Lower leg skin (tissue), 4 donors: Measurements from ENCODE around the gene KCNE3. TPM values are rescaled to one million over a fixed set of nuclear protein-coding genes. Genes with fewer than 3 reads are reported as not detected.

Source experiments
- DNase-seq, 2 donors: peaks; one replicate each; pipeline ENCODE4 v3.0.0-alpha.2; 2019; ENCODE audit warnings: low spot score in 2 of 2
- H3K4me3 ChIP-seq: fragments of 200-600 bp; sonication (generic); 2 replicates; pipeline ENCODE4 v1.5.1; 2017; ENCODE audit warnings: mild to moderate bottlenecking, low read depth; ENCODE audit not compliant: poor library complexity, severe bottlenecking
- CTCF ChIP-seq, 3 donors: fragments of 450-650 bp; IDR thresholded peaks; one replicate each; pipeline ENCODE4 v1.5.1; 2016; ENCODE audit warnings: antibody characterized with exemption in 3 of 3, mild to moderate bottlenecking in 3 of 3, moderate library complexity in 2 of 3
- POLR2A ChIP-seq, 2 donors: fragments of 450-650 bp; IDR thresholded peaks; one replicate each; pipeline ENCODE4 v1.6.1; 2016 to 2017; ENCODE audit warnings: antibody characterized with exemption in 2 of 2, mild to moderate bottlenecking in 1 of 2, moderate library complexity in 1 of 2
- WGBS, 2 donors: methylation state at CpG; one replicate each; pipeline ENCODE4 v1.1.5; 2018; 5-methylcytosine and 5-hydroxymethylcytosine counted together
- intact Hi-C: fragments of 100-400 bp; cut with DNase I; formaldehyde crosslinking; loops from one replicate; pipeline ENCODE4 v1.15.0; 2023; ENCODE audit warnings: low total_unique reads
- total RNA-seq, 4 donors: library from RNA; depleted of rRNA; stranded (reverse); fragments of >200 nt; gene quantifications; one replicate each; pipeline ENCODE4 v1.1.0, GENCODE V29; 2016

KCNE3 gene, protein sequence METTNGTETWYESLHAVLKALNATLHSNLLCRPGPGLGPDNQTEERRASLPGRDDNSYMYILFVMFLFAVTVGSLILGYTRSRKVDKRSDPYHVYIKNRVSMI
- 1 to 10 TPM in 2 of 4 donors, under 1 TPM in 1, not detected in 1; 0.08 to 2.0 (median 1.9) TPM for total RNA-seq

- TF ChIP-seq CTCF (IDR thresholded peaks at IDR 0.05) = no peak
- no peak for TF ChIP-seq POLR2A (IDR thresholded peaks at IDR 0.05)
- H3K4me3 ChIP-seq = peak within 1 kb of the TSS; percentile 13
- 7 to 9% methylated on average over 43 to 48 of the region's 62 CpGs for WGBS, 2 donors
- peak in 1 of 2 donors; percentile 88 for DNase-seq
- intact Hi-C loops = no loop called here
Measured at GRCh38 chr11:74466916-74467885, at the start of gene KCNE3. Gene KCNE3, minus strand, starts transcription at chr11:74467549. Its CDS starts 9,986 bp downstream, at chr11:74457563.

DNA sequence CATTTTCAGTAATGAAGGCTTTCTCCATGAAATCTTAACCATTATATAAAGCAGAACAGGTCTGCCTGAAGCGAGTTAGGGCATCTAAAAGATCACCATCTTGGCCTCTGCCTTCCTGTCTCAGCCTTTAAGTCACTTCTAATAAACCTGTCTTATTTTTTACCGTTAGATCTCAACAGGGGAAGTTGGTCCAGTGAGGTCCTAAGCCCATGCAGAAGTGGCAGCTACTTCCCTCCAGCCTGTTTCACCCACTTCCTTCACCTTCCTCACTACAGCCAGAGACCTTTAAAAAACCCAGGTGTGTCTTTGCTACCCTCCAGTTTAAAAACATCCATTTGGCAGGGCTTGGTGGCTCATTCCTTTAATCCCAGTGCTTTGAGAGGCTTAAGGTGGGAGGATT is 40.2 kb upstream of the KCNE3 start:
- WGBS, 2 donors = 58 to 61% methylated on average over 2 of the region's 2 CpGs
- no peak for DNase-seq
- TF ChIP-seq POLR2A (IDR thresholded peaks at IDR 0.05) = no peak
- TF ChIP-seq CTCF (IDR thresholded peaks at IDR 0.05) = no peak
- no peak overlapping the region for H3K4me3 ChIP-seq
- intact Hi-C loops = no loop called here

- 83 to 91% methylated on average over 1 of the region's 1 CpG for WGBS, 2 donors
- intact Hi-C loops = no loop called here
- H3K4me3 ChIP-seq = no peak overlapping the region
- TF ChIP-seq POLR2A (IDR thresholded peaks at IDR 0.05) = no peak
- DNase-seq = no peak
Measured at GRCh38 chr11:74506823-74507222, 39.5 kb upstream of the KCNE3 start.

- 86 to 89% methylated on average over 4 of the region's 4 CpGs for WGBS, 2 donors
- no peak for DNase-seq
- no peak for TF ChIP-seq CTCF (IDR thresholded peaks at IDR 0.05)
- TF ChIP-seq POLR2A (IDR thresholded peaks at IDR 0.05) = no peak
- no peak overlapping the region for H3K4me3 ChIP-seq
- intact Hi-C loops = no loop called here
Measured at GRCh38 chr11:74505911-74506310, 38.6 kb upstream of the KCNE3 start.

- no peak for DNase-seq
- TF ChIP-seq POLR2A (IDR thresholded peaks at IDR 0.05) = no peak
- no peak for TF ChIP-seq CTCF (IDR thresholded peaks at IDR 0.05)
- no peak overlapping the region for H3K4me3 ChIP-seq
- WGBS, 2 donors = 80 to 88% methylated on average over 1 of the region's 1 CpG
- intact Hi-C loops = no loop called here
Measured at GRCh38 chr11:74504100-74504691, 36.8 kb upstream of the KCNE3 start.

GRCh38 chr11:74494916-74495315 is 27.6 kb upstream of the KCNE3 start:
- 79 to 84% methylated on average over 1 of the region's 1 CpG for WGBS, 2 donors
- intact Hi-C loops = no loop called here
- TF ChIP-seq POLR2A (IDR thresholded peaks at IDR 0.05) (no peak), CTCF (IDR thresholded peaks at IDR 0.05) (no peak)
- DNase-seq = no peak
- H3K4me3 ChIP-seq = no peak overlapping the region
